H9 (cell line): ENCODE data around the gene RAP1GAP2. TPM values are rescaled to one million over a fixed set of nuclear protein-coding genes. Genes with fewer than 3 reads are reported as not detected.

ENCODE experiments used
- DNase-seq: peaks from one replicate; pipeline ENCODE4 v3.0.0-alpha.2; 2017
- H2AFZ ChIP-seq: one replicate; pipeline ENCODE4 v1.6.1; 2013; ENCODE audit warnings: mild to moderate bottlenecking, low read length, control low read depth, moderate library complexity
- H2AK5ac ChIP-seq: 2 replicates; pipeline ENCODE4 v1.6.1; 2013; ENCODE audit warnings: low read length, control low read depth, mixed read lengths; ENCODE audit not compliant: insufficient read length
- H2BK120ac ChIP-seq: one replicate; pipeline ENCODE4 v1.6.1; 2013; ENCODE audit warnings: low read depth, mild to moderate bottlenecking, low read length, control low read depth, inconsistent platforms; ENCODE audit not compliant: poor library complexity, severe bottlenecking
- H2BK12ac ChIP-seq: 2 replicates; pipeline ENCODE4 v1.6.1; 2013; ENCODE audit warnings: low read length, control low read depth, mixed read lengths, low read depth; ENCODE audit not compliant: insufficient read length
- H2BK15ac ChIP-seq: 2 replicates; pipeline ENCODE4 v1.6.1; 2013; ENCODE audit warnings: low read depth, low read length, control low read depth
- H2BK20ac ChIP-seq: one replicate; pipeline ENCODE4 v1.6.1; 2013; ENCODE audit warnings: low read depth, mild to moderate bottlenecking, low read length, control low read depth, inconsistent platforms; ENCODE audit not compliant: poor library complexity, severe bottlenecking
- H2BK5ac ChIP-seq: 2 replicates; pipeline ENCODE4 v1.6.1; 2013; ENCODE audit warnings: low read length, control low read depth, mixed read lengths; ENCODE audit not compliant: insufficient read length
- H3K14ac ChIP-seq: 2 replicates; pipeline ENCODE4 v1.6.1; 2013; ENCODE audit warnings: low read length, control low read depth; ENCODE audit not compliant: insufficient read depth
- H3K18ac ChIP-seq: 2 replicates; pipeline ENCODE4 v1.6.1; 2013; ENCODE audit warnings: low read depth, mild to moderate bottlenecking, mixed read lengths, low read length, control low read depth; ENCODE audit not compliant: insufficient read length
- H3K23ac ChIP-seq: 2 replicates; pipeline ENCODE4 v1.6.1; 2013; ENCODE audit warnings: low read length, control low read depth, mixed read lengths, low read depth; ENCODE audit not compliant: insufficient read length
- H3K23me2 ChIP-seq: 2 replicates; pipeline ENCODE4 v1.6.1; 2013; ENCODE audit warnings: low read depth, mild to moderate bottlenecking, mixed read lengths, low read length, control low read depth; ENCODE audit not compliant: insufficient read length, poor library complexity, severe bottlenecking
- H3K27ac ChIP-seq: 2 replicates; pipeline ENCODE4 v1.5.1; 2013; ENCODE audit warnings: low read length, control low read depth, mixed read lengths, low read depth; ENCODE audit not compliant: insufficient read length
- H3K27me3 ChIP-seq: 2 replicates; pipeline ENCODE4 v1.6.1; 2013; ENCODE audit warnings: low read length, control low read depth, inconsistent platforms; ENCODE audit not compliant: insufficient read depth
- H3K4ac ChIP-seq: 2 replicates; pipeline ENCODE4 v1.6.1; 2013; ENCODE audit warnings: low read depth, mild to moderate bottlenecking, control low read depth, inconsistent platforms, low read length, moderate library complexity
- H3K4me1 ChIP-seq: 2 replicates; pipeline ENCODE4 v1.6.1; 2013; ENCODE audit warnings: low read length, control low read depth, inconsistent platforms; ENCODE audit not compliant: insufficient read depth
- H3K4me2 ChIP-seq: 2 replicates; pipeline ENCODE4 v1.6.1; 2013; ENCODE audit warnings: low read length, control low read depth, mixed read lengths; ENCODE audit not compliant: insufficient read length, insufficient read depth
- H3K56ac ChIP-seq: 2 replicates; pipeline ENCODE4 v1.6.1; 2013; ENCODE audit warnings: low read depth, mild to moderate bottlenecking, mixed read lengths, low read length, control low read depth; ENCODE audit not compliant: insufficient read length
- H3K79me1 ChIP-seq: 2 replicates; pipeline ENCODE4 v1.6.1; 2013; ENCODE audit warnings: low read depth, mild to moderate bottlenecking, moderate library complexity, low read length, control low read depth, inconsistent platforms; ENCODE audit not compliant: insufficient read depth, poor library complexity, severe bottlenecking
- H3K79me2 ChIP-seq: 2 replicates; pipeline ENCODE4 v1.6.1; 2013; ENCODE audit warnings: low read length, control low read depth, inconsistent platforms; ENCODE audit not compliant: insufficient read depth
- H3K9ac ChIP-seq: 2 replicates; pipeline ENCODE4 v1.6.1; 2013; ENCODE audit warnings: low read length, control low read depth, mixed read lengths; ENCODE audit not compliant: insufficient read length; ENCODE audit errors: extremely low read depth
- H3K9me3 ChIP-seq: one replicate; pipeline ENCODE4 v1.6.1; 2013; ENCODE audit warnings: low read depth, low read length, inconsistent platforms; ENCODE audit not compliant: control insufficient read depth
- H3T11ph ChIP-seq: one replicate; pipeline ENCODE4 v1.6.1; 2013; ENCODE audit warnings: mild to moderate bottlenecking, low read length, control low read depth, inconsistent platforms
- H4K20me1 ChIP-seq: one replicate; pipeline ENCODE4 v1.6.1; 2013; ENCODE audit not compliant: control insufficient read depth, insufficient read length, insufficient read depth
- H4K5ac ChIP-seq: 2 replicates; pipeline ENCODE4 v1.6.1; 2013; ENCODE audit warnings: low read depth, mild to moderate bottlenecking, mixed read lengths, low read length, control low read depth; ENCODE audit not compliant: insufficient read length
- H4K8ac ChIP-seq: replicated peaks from 2 replicates; pipeline ENCODE4 v1.6.1; 2013; ENCODE audit warnings: low read length, control low read depth, mixed read lengths, low read depth; ENCODE audit not compliant: insufficient read length
- H4K91ac ChIP-seq: 2 replicates; pipeline ENCODE4 v1.6.1; 2013; ENCODE audit warnings: low read depth, mild to moderate bottlenecking, moderate library complexity, mixed read lengths, low read length, control low read depth; ENCODE audit not compliant: insufficient read length
- H3K27ac Mint-ChIP-seq, 3 experiments: 2 replicates in 2 of 3; 3 replicates in 1 of 3; pipeline ENCODE4 v1.8.0; 2020 to 2021; ENCODE audit warnings: mixed read lengths in 3 of 3, mild to moderate bottlenecking in 1 of 3, moderate library complexity in 1 of 3
- H3K27me3 Mint-ChIP-seq: 2 replicates; pipeline ENCODE4 v1.8.0; 2021; ENCODE audit warnings: low read depth, mild to moderate bottlenecking, moderate library complexity, mixed read lengths
- H3K36me3 Mint-ChIP-seq, 3 experiments: 2 replicates in 2 of 3; 3 replicates in 1 of 3; pipeline ENCODE4 v1.8.0; 2020 to 2021; ENCODE audit warnings: low read depth in 3 of 3, mixed read lengths in 3 of 3; ENCODE audit not compliant: insufficient read depth in 1 of 3
- H3K4me1 Mint-ChIP-seq, 2 experiments: 2 replicates each; pipeline ENCODE4 v1.8.0; 2020; ENCODE audit warnings: mixed read lengths in 2 of 2
- H3K4me3 Mint-ChIP-seq, 2 experiments: 2 replicates in 1 of 2; 3 replicates in 1 of 2; pipeline ENCODE4 v1.8.0; 2020 to 2021; ENCODE audit warnings: mild to moderate bottlenecking in 2 of 2, mixed read lengths in 2 of 2, moderate library complexity in 1 of 2
- H3K9me3 Mint-ChIP-seq, 2 experiments: 2 replicates in 1 of 2; 3 replicates in 1 of 2; pipeline ENCODE4 v1.8.0; 2020; ENCODE audit warnings: mild to moderate bottlenecking in 2 of 2, mixed read lengths in 2 of 2, moderate library complexity in 1 of 2
- CTCF ChIP-seq: fragments of 200-600 bp; sonication (generic); conservative IDR thresholded peaks from 3 replicates; pipeline ENCODE4 v1.8.0; 2021; ENCODE audit warnings: antibody characterized with exemption, mild to moderate bottlenecking
- WGBS: extraction: QIAGEN DNeasy Blood & Tissue Kit; methylation state at CpG from one replicate; pipeline ENCODE4 v1.1.7; 2013; ENCODE audit warnings: missing lambda C conversion rate, low lambda C conversion rate, mixed read lengths; ENCODE audit not compliant: insufficient read length; ENCODE audit errors: extremely low coverage; 5-methylcytosine and 5-hydroxymethylcytosine counted together
- total RNA-seq: library from RNA; stranded (reverse); gene quantifications from 2 replicates; pipeline ENCODE4 v1.2.1, GENCODE V29; 2021

The RAP1GAP2 gene
- total RNA-seq, 1 experiment from 2014 or later: 33.8 TPM

- no peak overlapping the region for H4K5ac ChIP-seq
- H2BK20ac ChIP-seq: no peak overlapping the region
- no peaks in the 10 kb centered on the region for H3K23me2 ChIP-seq
- no peak overlapping the region for H3K9ac ChIP-seq
- no peak overlapping the region for H2BK15ac ChIP-seq
- no peak overlapping the region for H2AK5ac ChIP-seq
- Mint-ChIP-seq H3K27ac (peak overlapping the region in 1 of 3 experiments; percentile 76; a peak in 1 of 7 replicates), H3K4me3 (no peak overlapping the region), H3K27me3 (no peaks in the 10 kb centered on the region), H3K9me3 (no peaks in the 10 kb centered on the region), H3K4me1 (peaks cover 18 to 29% of the 10 kb centered on the region in 2 experiments), H3K36me3 (no peaks in the 10 kb centered on the region)
- no peak overlapping the region for H3K23ac ChIP-seq
- H2AFZ ChIP-seq: no peak overlapping the region
- H2BK120ac ChIP-seq: no peak overlapping the region
- H2BK12ac ChIP-seq: no peak overlapping the region
- no peak overlapping the region; the same call in 1 of the 2 replicates for H3K14ac ChIP-seq
- no peaks in the 10 kb centered on the region for H3K4me1 ChIP-seq
- no peak overlapping the region for H4K8ac ChIP-seq
- no peak for TF ChIP-seq CTCF
- DNase-seq: no peak
- no peaks in the 10 kb centered on the region for H3K9me3 ChIP-seq
- H4K91ac ChIP-seq: no peak overlapping the region
- H3K27ac ChIP-seq: no peak overlapping the region
- H2BK5ac ChIP-seq: no peak overlapping the region
- H4K20me1 ChIP-seq: peaks cover 2% of the 10 kb centered on the region
- no peaks in the 10 kb centered on the region for H3K27me3 ChIP-seq
- no CpG with 5 or more reads among the region's 6 CpGs for WGBS
- H3K4ac ChIP-seq: no peak overlapping the region
- H3K79me2 ChIP-seq: no peaks in the 10 kb centered on the region
- no peaks in the 10 kb centered on the region for H3K79me1 ChIP-seq
- no peak overlapping the region for H3K56ac ChIP-seq
- H3K4me2 ChIP-seq: no peak overlapping the region
- no peak overlapping the region for H3T11ph ChIP-seq
- no peak overlapping the region for H3K18ac ChIP-seq
These were observed 2.0 kb upstream of the RAP1GAP2 start for GRCh38 chr17:2794111-2794803.
